ENCODE data around the gene GRHL1. TPM values are rescaled to one million over a fixed set of nuclear protein-coding genes. Genes with fewer than 3 reads are reported as not detected.

GRHL1 gene
- total RNA-seq, 6 experiments from 2014 or later: 3.5 to 11.2 (median 6.2) TPM

DNA sequence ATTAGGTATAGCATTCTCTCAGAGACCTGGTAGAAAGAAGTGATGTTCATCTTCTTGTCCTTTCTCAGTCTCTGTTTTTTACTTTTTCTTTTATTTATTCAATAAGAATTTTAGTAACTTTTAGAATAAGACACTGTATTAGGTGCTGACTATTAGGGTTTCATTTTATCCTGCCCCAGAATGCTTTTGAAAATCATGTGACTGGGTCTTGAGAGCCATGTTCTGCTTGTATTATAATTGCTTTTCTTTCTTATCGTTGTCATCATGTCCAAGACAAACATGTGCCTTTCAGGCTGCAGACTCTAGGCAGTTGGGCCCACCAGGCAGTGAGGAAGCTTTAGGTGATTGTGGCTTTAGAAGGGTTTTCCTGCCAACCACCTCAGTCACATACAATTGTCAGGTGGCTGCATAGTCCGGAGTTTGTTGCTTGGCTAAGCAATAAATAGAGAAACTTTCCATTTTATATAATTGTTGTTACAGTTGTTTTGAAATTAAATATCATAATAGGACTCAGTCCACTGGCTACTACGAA is 15.1 kb downstream of the GRHL1 start:
- no peak overlapping the region for H3K4me3 ChIP-seq
- WGBS (ENCODE audit: insufficient coverage, low coverage, low lambda C conversion rate, missing lambda C conversion rate): 61% methylated on average over 3 of the region's 3 CpGs
- TF ChIP-seq, protein P1, sequence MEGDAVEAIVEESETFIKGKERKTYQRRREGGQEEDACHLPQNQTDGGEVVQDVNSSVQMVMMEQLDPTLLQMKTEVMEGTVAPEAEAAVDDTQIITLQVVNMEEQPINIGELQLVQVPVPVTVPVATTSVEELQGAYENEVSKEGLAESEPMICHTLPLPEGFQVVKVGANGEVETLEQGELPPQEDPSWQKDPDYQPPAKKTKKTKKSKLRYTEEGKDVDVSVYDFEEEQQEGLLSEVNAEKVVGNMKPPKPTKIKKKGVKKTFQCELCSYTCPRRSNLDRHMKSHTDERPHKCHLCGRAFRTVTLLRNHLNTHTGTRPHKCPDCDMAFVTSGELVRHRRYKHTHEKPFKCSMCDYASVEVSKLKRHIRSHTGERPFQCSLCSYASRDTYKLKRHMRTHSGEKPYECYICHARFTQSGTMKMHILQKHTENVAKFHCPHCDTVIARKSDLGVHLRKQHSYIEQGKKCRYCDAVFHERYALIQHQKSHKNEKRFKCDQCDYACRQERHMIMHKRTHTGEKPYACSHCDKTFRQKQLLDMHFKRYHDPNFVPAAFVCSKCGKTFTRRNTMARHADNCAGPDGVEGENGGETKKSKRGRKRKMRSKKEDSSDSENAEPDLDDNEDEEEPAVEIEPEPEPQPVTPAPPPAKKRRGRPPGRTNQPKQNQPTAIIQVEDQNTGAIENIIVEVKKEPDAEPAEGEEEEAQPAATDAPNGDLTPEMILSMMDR (IDR thresholded peaks at IDR 0.05): no peak
- TF ChIP-seq POLR2A (IDR thresholded peaks at IDR 0.05): no peak
- no peaks in the 10 kb centered on the region for H3K27me3 ChIP-seq
- ATAC-seq (no peak), DNase-seq (no peak)
- intact Hi-C loops (cut with DNase I): no loop called here
- no peaks in the 10 kb centered on the region for H3K9me3 ChIP-seq
- no peak overlapping the region for H3K27ac ChIP-seq
- peaks cover 0 to 27% (median 8%) of the 10 kb centered on the region in 4 donors for H3K36me3 ChIP-seq
- no peaks in the 10 kb centered on the region for H3K4me1 ChIP-seq

DNA sequence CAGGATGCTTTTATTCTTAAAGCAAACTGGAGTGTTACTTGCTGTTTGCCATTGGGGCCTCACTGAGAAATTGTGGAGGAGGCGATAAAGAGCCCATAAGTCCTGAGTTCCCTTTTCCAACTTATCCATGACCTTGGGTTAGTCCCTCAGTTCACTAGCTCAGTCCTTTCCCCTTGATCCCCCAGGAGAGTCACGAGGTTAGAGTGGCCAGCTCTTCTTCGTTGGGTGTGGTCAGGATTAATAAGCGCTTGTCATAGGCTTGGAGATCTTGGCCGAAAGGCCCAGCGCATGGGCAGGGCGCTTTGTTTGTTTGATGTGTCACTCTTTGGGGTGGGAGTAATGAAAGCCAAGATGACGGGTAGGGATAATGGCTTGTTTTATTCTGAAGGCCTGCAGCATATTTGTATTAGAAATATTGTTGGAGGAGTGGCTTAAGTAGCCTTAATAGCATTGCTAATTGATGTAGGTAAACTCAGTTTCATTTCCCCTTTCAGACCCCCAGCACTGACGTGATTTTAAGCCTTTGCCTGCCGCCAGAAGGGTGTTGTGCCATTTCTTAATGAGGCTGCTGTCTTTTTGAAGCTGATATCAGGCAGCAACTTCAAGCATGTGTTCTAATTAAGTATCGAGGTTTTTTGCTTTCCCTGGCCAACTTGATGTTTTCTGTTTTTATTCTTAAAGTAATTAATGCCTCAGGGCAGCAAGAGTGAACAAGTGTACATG is 15.7 kb downstream of the GRHL1 start:
- WGBS (ENCODE audit: insufficient coverage, low coverage, low lambda C conversion rate, missing lambda C conversion rate): 84% methylated on average over 9 of the region's 11 CpGs
- peaks cover 0 to 24% (median 7%) of the 10 kb centered on the region in 4 donors for H3K36me3 ChIP-seq
- no peak overlapping the region for H3K27ac ChIP-seq
- DNase-seq (no peak), ATAC-seq (no peak)
- TF ChIP-seq, protein P1 (IDR thresholded peaks at IDR 0.05): no peak
- TF ChIP-seq POLR2A (IDR thresholded peaks at IDR 0.05): no peak
- no peaks in the 10 kb centered on the region for H3K9me3 ChIP-seq
- no peak overlapping the region for H3K4me3 ChIP-seq
- no peaks in the 10 kb centered on the region for H3K4me1 ChIP-seq
- no peaks in the 10 kb centered on the region for H3K27me3 ChIP-seq
- intact Hi-C loops (cut with DNase I): no loop called here

DNA sequence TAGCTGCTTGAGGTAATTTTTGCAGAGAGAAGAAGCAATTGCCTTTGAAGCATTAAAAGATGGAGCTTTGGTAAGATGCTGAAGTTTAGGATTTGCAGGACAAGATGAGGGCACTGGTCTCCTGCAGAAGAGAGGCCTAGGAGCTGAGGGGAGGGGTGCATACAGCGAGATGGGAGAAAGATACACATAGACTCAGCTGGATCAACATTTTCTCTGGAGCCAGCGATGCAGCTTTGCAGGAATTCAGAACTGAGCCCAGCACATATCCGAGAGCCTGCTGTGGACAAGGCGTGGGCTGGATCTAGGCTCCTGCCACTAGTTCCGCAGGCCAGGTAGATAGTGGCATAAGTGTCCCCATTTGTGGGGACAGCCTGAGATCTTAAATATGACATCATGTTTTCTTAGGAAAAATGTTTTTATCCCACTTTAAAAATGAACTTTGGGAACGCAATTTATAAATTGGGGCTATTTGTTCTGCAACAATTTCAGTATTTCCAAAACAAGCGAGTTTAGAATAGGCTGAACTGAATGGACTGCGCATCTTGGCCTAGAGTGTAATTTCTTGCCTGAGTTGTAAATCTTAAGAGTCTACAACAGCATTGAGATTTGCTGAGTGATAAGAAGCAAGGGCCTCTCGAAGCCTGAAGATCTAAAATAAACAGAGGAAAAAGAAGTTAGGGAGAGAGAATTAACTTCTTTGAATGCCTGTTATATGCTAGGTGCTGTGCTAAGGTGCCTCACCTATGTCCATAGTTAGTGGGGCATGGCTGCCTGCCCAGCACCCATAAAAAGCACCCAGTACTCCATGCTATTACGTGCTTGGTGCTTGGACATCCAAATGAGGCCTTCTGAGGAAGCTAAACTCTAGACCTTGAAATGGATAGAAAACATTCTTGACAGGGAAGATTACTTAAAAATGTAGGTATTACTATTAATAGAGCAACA is 17.3 kb downstream of the GRHL1 start:
- Histone ChIP-seq H3K9me3 (no peaks in the 10 kb centered on the region), H3K27me3 (no peaks in the 10 kb centered on the region), H3K27ac (no peak overlapping the region), H3K4me1 (no peaks in the 10 kb centered on the region), H3K36me3 (peaks cover 0 to 25% (median 7%) of the 10 kb centered on the region in 4 donors), H3K4me3 (no peak overlapping the region)
- 93% methylated on average over 9 of the region's 10 CpGs for WGBS (ENCODE audit: insufficient coverage, low coverage, low lambda C conversion rate, missing lambda C conversion rate)
- no peak for TF ChIP-seq POLR2A (IDR thresholded peaks at IDR 0.05)
- TF ChIP-seq, protein P1 (IDR thresholded peaks at IDR 0.05): no peak
- DNase-seq (no peak), ATAC-seq (no peak)
- intact Hi-C loops (cut with DNase I): no loop called here

DNA sequence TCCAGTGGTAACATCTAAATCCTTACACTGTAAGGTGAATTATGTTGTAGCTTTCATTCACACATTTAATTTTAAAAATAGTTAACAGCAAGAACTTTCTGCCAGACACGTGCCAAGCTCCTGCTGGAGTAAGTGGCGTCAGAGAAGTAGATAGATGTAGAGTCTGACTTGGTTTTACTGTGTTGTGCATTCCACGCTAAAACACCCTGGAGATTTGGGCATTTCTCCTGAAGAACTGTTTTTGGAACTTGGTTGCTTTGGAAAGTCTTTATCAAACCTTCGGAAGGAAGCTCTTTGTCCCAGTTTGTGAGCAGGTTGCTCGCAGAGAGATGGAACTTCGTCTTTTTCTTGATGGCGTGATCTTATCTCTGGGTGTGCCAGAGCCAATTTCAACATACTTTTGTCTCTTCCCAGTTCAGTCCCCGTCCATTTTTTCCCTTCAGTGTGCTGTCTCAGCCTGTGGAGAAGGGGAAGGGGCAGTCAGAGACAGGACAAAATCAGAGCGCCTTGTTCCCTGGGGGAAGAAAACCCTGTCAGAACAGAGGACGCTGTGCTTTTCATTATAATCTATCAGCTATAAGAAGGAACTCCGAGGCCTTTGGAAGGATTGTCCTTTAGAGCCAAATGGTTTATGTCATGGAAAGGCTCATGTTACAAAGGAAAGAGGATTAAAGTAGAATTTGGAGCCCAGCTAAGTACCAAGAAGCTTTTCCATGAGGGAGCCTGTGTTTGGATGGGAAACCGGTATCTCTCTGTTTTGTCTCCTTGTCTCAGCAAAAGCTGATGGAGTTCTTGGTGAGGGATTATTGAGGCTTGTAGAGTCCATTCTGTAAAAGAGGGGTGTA is 18.9 kb downstream of the GRHL1 start:
- Histone ChIP-seq H3K9me3 (no peaks in the 10 kb centered on the region), H3K36me3 (peaks cover 0 to 13% (median 5%) of the 10 kb centered on the region in 4 donors), H3K4me1 (no peaks in the 10 kb centered on the region), H3K27me3 (no peaks in the 10 kb centered on the region), H3K4me3 (no peak overlapping the region), H3K27ac (no peak overlapping the region)
- 88% methylated on average over 12 of the region's 12 CpGs for WGBS (ENCODE audit: insufficient coverage, low coverage, low lambda C conversion rate, missing lambda C conversion rate)
- intact Hi-C loops (cut with DNase I): no loop called here
- DNase-seq (no peak), ATAC-seq (no peak)
- TF ChIP-seq POLR2A (IDR thresholded peaks at IDR 0.05): no peak
- TF ChIP-seq, protein P1 (IDR thresholded peaks at IDR 0.05): no peak
